Activated T-helper 1 cell treated with anti-CD3 and anti-CD28 coated beads, Interleukin-12 subunit alpha, Interleukin-12 subunit beta, Interleukin-2, Interleukin-4 antibody, amounts not matched to agents 30 ng/mL and 10 ng/mL and 1 ng/mL, durations not matched to agents 14 hours and 24 hours and 36 hours (primary cell): ENCODE data around the gene PRELP. TPM values are rescaled to one million over a fixed set of nuclear protein-coding genes. Genes with fewer than 3 reads are reported as not detected.

Experiments
- DNase-seq: peaks from one replicate; pipeline ENCODE4 v3.0.0; 2021; ENCODE audit warnings: low spot score
- H3K27ac Mint-ChIP-seq: one replicate; pipeline ENCODE4 v1.8.0; 2021; ENCODE audit warnings: mild to moderate bottlenecking, mixed read lengths
- H3K27me3 Mint-ChIP-seq: one replicate; pipeline ENCODE4 v1.8.0; 2022; ENCODE audit warnings: mild to moderate bottlenecking, moderate library complexity, mixed read lengths; ENCODE audit not compliant: insufficient read depth
- H3K36me3 Mint-ChIP-seq: one replicate; pipeline ENCODE4 v1.8.0; 2021; ENCODE audit warnings: low read depth, mixed read lengths
- H3K4me1 Mint-ChIP-seq: one replicate; pipeline ENCODE4 v1.8.0; 2021; ENCODE audit warnings: low read depth, mixed read lengths
- H3K4me3 Mint-ChIP-seq: one replicate; pipeline ENCODE4 v1.8.0; 2021; ENCODE audit warnings: mild to moderate bottlenecking, moderate library complexity, mixed read lengths
- H3K9me3 Mint-ChIP-seq: one replicate; pipeline ENCODE4 v1.8.0; 2021; ENCODE audit warnings: mixed read lengths
- intact Hi-C: fragments of 100-400 bp; cut with micrococcal nuclease; formaldehyde crosslinking; loops from one replicate; pipeline ENCODE4 v1.15.1; 2024
- total RNA-seq: library from RNA; stranded (reverse); gene quantifications from 2 replicates; pipeline ENCODE4 v1.2.3, GENCODE V29; 2022

PRELP gene
- total RNA-seq, 1 donor from 2014 or later: not detected

DNA sequence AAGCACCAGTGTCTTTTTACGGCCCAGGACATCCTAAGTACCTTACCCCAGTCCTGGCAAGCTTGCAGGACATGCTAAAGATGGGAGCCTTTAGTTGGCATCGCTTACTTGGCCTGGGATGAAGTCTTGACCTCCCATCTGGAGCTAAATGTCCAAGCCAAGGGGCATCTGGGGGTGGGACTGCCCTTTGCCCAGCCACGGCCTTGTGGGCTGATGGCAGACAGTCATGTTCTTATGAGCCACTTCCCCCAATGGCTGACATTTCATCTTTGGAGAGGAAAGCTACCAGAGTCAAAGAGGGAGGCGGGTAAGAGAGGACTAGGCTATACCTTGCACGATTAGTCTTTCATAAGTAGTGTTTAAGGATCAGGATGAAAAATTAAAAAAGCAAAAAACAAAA is 50.5 kb downstream of the PRELP start:
- Mint-ChIP-seq H3K27me3 (no peaks in the 10 kb centered on the region), H3K27ac (no peak overlapping the region), H3K36me3 (no peaks in the 10 kb centered on the region), H3K9me3 (no peaks in the 10 kb centered on the region), H3K4me3 (no peak overlapping the region), H3K4me1 (peaks cover 4% of the 10 kb centered on the region)
- intact Hi-C loops: no loop called here
- no peak for DNase-seq

DNA sequence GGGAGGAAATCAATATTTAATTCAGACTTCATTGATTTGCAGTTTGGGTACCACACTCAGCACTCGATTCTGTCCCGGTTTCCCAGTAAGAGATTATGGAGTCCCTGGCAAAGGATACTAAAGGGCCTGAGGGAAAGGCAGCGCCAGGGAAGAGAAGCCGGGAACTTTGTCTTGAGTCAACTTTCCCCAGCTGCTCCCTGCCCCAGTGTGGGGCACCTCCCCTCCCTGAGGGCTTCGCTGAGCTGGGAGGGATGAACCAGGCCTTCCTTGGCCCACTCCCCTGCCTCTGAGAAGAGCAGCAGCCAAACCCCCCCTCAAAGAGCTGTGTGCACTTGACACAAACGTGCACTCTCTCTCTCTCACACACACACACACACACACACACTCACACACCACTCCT is 51.0 kb downstream of the PRELP start:
- DNase-seq: no peak
- Mint-ChIP-seq H3K4me3 (no peak overlapping the region), H3K27me3 (no peaks in the 10 kb centered on the region), H3K4me1 (peaks cover 4% of the 10 kb centered on the region), H3K9me3 (no peaks in the 10 kb centered on the region), H3K36me3 (no peaks in the 10 kb centered on the region), H3K27ac (no peak overlapping the region)
- intact Hi-C loops: no loop called here

DNA sequence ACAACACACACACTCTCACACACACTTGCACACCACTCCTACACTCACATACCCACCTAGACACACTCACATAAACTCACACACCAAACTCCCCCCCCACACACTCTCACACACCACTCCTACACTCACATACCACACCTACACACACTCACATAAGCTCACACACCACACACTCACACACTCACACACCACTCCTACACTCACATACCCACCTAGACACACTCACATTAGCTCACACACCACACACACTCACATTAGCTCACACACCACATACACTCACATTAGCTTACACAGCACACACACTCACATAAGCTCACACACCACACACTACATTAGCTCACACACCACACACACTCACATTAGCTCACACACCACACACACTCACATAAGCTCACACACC is 51.4 kb downstream of the PRELP start:
- H3K27ac Mint-ChIP-seq: no peak overlapping the region
- intact Hi-C loops: no loop called here
- H3K27me3 Mint-ChIP-seq: no peaks in the 10 kb centered on the region
- H3K36me3 Mint-ChIP-seq: no peaks in the 10 kb centered on the region
- peaks cover 4% of the 10 kb centered on the region for H3K4me1 Mint-ChIP-seq
- H3K4me3 Mint-ChIP-seq: no peak overlapping the region
- H3K9me3 Mint-ChIP-seq: no peaks in the 10 kb centered on the region
- DNase-seq: no peak

DNA sequence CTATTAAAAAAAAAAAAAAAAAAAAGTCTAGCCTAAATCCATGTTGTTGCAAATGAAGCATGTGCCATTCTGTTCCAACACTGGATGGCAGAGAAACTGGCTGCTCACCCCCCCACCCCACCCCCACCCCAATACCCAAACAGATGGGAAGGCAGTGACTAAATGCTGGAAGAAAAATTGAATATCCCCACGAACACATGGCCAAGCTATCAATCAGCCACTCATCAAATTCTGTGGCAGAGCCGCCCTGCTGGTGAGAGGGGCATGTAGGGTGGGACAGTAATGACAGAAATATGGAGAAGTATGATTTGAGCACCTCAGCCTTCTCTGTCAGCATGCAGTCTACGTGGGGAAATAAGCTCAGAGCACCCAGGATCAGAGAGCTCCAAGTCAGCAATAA is 52.5 kb downstream of the PRELP start:
- H3K9me3 Mint-ChIP-seq: no peaks in the 10 kb centered on the region
- peaks cover 4% of the 10 kb centered on the region for H3K4me1 Mint-ChIP-seq
- H3K36me3 Mint-ChIP-seq: no peaks in the 10 kb centered on the region
- no peak overlapping the region for H3K4me3 Mint-ChIP-seq
- no peaks in the 10 kb centered on the region for H3K27me3 Mint-ChIP-seq
- no peak for DNase-seq
- H3K27ac Mint-ChIP-seq: no peak overlapping the region
- intact Hi-C loops: no loop called here

DNA sequence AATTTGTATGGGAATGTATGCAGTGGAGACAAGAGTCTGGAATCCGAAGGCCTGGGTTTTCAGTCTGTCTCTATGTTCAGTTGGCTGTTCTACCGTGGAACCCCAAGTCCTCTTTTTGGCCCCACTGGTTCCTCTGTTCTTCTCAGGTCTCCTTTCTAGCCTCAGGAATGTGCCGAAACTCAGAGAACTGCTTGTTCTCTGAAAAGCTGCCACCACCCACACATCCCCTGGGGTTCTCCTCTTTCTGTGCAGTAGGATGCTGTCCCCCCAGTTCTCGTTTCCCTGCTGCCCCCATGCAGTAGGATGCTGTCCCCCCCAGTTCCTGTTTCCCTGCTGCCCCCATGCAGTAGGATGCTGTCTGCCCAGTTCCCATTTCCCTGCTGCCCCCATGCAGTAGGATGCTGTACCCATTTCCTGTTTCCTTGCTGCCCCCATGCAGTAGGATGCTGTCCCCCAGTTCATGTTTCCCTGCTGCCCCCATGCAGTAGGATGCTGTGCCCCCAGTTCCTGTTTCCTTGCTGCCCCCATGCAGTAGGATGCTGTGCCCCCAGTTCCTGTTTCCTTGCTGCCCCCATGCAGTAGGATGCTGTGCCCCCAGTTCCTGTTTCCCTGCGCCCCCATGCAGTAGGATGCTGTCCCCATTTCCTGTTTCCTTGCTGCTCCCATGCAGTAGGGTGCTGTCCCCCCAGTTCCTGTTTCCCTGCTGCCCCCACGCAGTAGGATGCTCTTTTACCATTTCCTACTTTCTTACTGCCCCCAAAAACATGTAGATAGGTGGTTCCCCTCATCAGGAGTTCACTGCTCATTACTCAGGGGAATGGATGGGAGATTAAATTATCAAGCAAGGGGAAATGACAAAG is 53.6 kb downstream of the PRELP start:
- no peaks in the 10 kb centered on the region for H3K27me3 Mint-ChIP-seq
- no peaks in the 10 kb centered on the region for H3K36me3 Mint-ChIP-seq
- H3K27ac Mint-ChIP-seq: no peak overlapping the region

DNA sequence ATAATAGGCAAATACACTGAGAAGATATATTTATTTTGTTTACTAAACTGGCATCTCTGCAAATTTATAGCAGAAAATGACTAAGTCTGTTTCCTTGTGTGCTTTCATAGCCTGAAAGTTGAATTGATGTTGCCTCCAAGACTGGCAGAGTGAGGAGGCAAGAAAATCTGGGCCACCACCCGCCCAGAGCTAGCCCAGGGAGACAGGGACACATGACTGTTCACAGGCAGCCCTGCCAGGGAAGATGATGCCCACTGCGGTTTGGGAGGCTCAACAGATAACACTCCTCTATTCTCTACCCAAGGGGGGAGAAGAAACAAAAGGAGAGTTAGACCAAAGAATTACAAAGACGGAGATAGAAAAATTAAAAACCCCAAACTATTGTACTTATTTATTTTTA is 55.5 kb downstream of the PRELP start:
- Mint-ChIP-seq H3K27me3 (peaks cover 4% of the 10 kb centered on the region), H3K4me1 (peaks cover 4% of the 10 kb centered on the region), H3K4me3 (no peak overlapping the region), H3K9me3 (no peaks in the 10 kb centered on the region), H3K36me3 (no peaks in the 10 kb centered on the region), H3K27ac (no peak overlapping the region)
- no peak for DNase-seq
- intact Hi-C loops: no loop called here

More for the DNA sequence above, 53.6 kb downstream of the PRELP start:
- DNase-seq: no peak
- Mint-ChIP-seq H3K9me3 (no peaks in the 10 kb centered on the region), H3K4me3 (no peak overlapping the region), H3K4me1 (peaks cover 4% of the 10 kb centered on the region)
- intact Hi-C loops: no loop called here

DNA sequence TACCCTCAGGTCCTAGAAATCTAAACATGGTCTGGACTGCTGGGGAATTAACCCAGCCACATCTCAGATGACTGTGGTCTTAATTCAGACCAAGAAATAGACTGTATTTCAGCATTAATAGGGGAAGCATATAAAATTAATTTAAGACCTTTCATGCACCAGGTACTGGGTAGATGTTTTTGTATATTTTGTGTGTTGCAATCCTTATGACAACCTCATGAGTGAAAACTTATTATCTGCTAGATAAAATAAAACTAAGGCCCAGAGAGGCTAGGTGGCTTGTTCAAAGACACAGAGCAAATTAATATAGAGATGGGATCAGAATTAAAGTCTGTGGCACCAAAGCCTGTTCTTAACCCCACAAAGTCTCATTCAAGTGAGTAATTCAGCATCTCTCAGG is 58.4 kb downstream of the PRELP start:
- Mint-ChIP-seq H3K27ac (no peak overlapping the region), H3K4me1 (no peaks in the 10 kb centered on the region), H3K27me3 (peaks cover 6% of the 10 kb centered on the region), H3K9me3 (no peaks in the 10 kb centered on the region), H3K36me3 (no peaks in the 10 kb centered on the region), H3K4me3 (no peak overlapping the region)
- DNase-seq: no peak
- intact Hi-C loops: no loop called here

DNA sequence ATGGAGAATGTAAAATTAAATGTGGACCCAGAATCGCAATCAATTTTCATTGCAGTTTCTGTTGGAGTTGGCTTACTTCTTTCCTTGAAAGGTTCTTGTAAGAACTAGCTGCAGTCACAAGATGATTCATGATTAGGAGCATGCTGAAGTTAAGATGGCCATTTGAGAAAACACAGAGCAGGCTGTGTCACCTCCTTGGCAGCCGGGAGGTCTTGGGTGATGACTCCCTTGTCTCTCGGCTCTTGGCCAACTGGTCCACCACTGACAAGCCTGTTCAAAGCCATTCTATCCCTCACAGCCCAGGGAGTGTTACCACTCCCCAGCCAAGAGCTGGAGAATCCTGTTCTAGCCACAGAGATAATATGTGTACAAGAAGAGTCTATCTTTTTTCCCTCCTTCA is 58.9 kb downstream of the PRELP start:
- Mint-ChIP-seq H3K27ac (no peak overlapping the region), H3K4me3 (no peak overlapping the region), H3K36me3 (no peaks in the 10 kb centered on the region), H3K4me1 (no peaks in the 10 kb centered on the region), H3K27me3 (peaks cover 6% of the 10 kb centered on the region), H3K9me3 (no peaks in the 10 kb centered on the region)
- intact Hi-C loops: no loop called here
- no peak for DNase-seq

DNA sequence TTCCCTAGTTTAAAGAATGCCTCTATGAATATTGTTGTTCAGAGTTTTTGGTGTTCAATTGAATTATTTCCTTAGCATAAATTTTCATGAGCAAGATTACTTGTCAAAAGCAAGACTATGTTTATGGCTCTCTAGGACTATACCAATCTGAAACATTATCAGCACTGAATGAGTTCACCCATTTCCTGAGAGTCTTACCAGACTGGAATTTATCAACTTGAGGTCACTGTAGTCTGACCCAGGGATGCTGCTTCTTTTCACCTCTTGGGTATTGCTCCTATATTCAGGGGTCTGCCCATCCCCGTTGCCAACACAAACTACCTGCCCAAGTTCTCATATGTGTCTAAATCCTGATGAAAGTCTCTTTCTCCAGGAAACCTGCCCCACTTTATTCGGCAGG is 61.0 kb downstream of the PRELP start:
- no peak overlapping the region for H3K27ac Mint-ChIP-seq
- no peaks in the 10 kb centered on the region for H3K4me1 Mint-ChIP-seq
- H3K9me3 Mint-ChIP-seq: no peaks in the 10 kb centered on the region
- no peak for DNase-seq
- H3K4me3 Mint-ChIP-seq: no peak overlapping the region
- H3K36me3 Mint-ChIP-seq: no peaks in the 10 kb centered on the region
- intact Hi-C loops: no loop called here
- peaks cover 8% of the 10 kb centered on the region for H3K27me3 Mint-ChIP-seq

DNA sequence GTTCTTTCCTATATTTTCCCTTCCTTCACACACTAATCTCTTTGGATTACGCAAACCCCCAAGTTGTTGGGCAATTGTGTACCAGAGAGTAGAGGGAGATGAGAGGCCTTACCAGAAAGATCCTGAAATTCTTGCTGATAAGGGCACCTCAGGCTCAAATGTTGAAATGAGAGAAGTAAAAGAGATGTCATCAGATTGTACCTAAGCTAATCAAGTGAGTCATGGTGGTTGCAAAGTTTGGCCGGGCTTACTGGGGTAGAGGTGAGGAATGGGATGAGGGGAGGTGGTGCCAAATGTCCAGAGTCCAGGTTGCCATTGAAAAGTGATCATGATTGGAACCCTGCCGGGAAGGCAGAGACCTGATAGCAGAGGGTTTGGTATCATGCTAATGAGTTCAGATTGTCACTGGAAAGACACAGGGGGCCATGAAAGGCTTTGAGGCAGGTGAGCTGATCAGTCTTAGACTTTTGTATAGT is 61.4 kb downstream of the PRELP start:
- intact Hi-C loops: no loop called here
- Mint-ChIP-seq H3K4me3 (no peak overlapping the region), H3K4me1 (no peaks in the 10 kb centered on the region), H3K27ac (no peak overlapping the region), H3K9me3 (no peaks in the 10 kb centered on the region), H3K27me3 (peaks cover 8% of the 10 kb centered on the region), H3K36me3 (no peaks in the 10 kb centered on the region)
- DNase-seq: no peak

DNA sequence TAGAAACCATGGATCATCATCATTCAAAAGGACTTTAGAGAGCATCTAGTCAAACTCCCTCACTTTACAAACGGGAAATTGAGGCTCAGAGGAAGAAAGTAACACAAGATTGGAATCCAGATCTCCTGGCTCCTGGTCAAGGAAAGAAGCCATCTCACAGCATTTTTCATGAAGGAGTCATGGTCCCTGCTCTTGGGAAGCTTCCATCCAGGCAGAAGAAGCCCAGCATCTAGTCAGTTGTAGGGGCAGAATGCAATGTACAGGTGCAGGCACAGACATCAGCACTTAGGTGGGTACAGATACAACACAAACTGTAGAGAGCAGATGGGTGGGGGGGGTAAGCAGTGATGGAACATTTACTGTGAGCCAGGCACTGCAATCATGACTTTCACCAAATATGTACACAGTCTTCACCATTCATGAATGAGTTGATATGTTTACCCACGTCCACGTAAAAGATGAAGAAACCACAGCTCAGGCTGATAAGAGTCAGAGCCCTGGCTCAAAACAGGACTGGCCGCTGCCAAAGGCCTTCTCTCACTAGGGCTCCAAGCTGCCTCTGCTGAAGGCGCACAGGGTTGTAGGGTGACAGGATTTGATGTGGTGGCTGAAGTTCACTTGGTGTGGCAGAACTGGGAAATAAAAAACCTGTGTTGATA is 62.3 kb downstream of the PRELP start:
- Mint-ChIP-seq H3K27ac (no peak overlapping the region), H3K27me3 (peaks cover 11% of the 10 kb centered on the region), H3K9me3 (no peaks in the 10 kb centered on the region), H3K36me3 (no peaks in the 10 kb centered on the region), H3K4me3 (no peak overlapping the region), H3K4me1 (no peaks in the 10 kb centered on the region)
- no peak for DNase-seq
- intact Hi-C loops: no loop called here

DNA sequence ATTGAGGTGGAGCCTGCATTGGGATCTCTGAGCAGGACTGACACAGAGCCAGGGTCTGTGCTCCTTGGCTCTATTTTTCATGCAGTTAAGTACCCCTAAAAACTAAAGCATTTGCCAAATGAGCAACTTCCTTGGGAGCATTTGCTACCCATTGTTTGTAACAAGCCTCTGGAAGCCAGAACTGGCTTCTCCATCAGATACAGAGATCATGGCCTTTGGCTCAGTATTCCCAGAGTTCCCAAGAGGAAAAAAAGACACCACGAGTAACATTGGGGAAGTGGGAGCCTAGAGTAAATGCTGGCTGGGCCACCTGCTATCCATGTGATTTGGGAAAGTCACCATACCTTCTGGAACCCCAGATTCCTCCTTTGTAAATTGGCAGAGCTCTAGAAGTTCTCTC is 63.1 kb downstream of the PRELP start:
- no peaks in the 10 kb centered on the region for H3K4me1 Mint-ChIP-seq
- intact Hi-C loops: no loop called here
- peaks cover 12% of the 10 kb centered on the region for H3K27me3 Mint-ChIP-seq
- H3K27ac Mint-ChIP-seq: no peak overlapping the region
- DNase-seq: no peak
- no peaks in the 10 kb centered on the region for H3K9me3 Mint-ChIP-seq
- no peaks in the 10 kb centered on the region for H3K36me3 Mint-ChIP-seq
- no peak overlapping the region for H3K4me3 Mint-ChIP-seq

DNA sequence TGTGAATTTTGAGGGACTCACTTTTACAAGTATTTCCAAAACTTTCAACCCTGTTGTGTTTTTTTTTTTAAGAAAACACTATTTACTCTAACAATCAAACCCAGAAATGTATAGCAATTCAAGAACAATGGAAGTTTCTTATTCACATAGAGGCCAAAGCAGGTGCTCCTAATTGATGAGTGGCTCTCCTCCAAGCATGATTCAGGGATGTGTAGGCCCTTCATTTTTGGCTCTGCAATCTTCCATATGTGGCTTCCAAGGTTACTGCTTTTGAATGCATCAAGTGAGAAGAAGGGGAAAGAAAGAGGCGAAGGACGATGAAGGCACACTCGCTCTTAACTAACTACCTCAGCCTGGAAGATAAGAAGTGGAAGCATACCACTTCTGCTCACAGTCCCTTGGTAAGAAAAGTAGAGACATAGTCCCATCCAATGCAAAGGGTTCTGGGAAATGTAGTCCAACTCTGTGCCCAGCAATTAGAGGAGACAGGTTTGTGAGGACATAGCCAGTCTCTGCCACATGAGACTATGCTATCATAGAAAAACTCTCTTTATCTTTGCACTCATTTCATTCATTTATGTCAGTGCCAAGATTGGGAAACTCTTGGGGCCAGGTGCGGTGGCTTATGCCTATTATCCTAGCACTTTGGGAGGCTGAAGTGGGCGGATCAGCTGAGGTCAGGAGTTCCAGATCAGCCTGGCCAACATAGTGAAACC is 64.4 kb downstream of the PRELP start:
- no peaks in the 10 kb centered on the region for H3K36me3 Mint-ChIP-seq
- H3K27ac Mint-ChIP-seq: no peak overlapping the region
- peaks cover 8% of the 10 kb centered on the region for H3K27me3 Mint-ChIP-seq
- no peaks in the 10 kb centered on the region for H3K4me1 Mint-ChIP-seq
- intact Hi-C loops: no loop called here
- no peak for DNase-seq
- no peaks in the 10 kb centered on the region for H3K9me3 Mint-ChIP-seq
- no peak overlapping the region for H3K4me3 Mint-ChIP-seq
